A549 (cell line): ENCODE results near the gene BIK.

ENCODE experiments used
- CTCF ChIP-seq: fragments of >200 bp; sonication (Bioruptor Twin); formaldehyde crosslinking; IDR thresholded peaks from 3 replicates; pipeline ENCODE4 v1.5.1; 2016
- E2F6 ChIP-seq: IDR thresholded peaks from 2 replicates; pipeline ENCODE4 v1.6.1; 2012; ENCODE audit warnings: low read depth, borderline replicate concordance
- MAZ ChIP-seq: fragments of 150-350 bp; IDR thresholded peaks from 2 replicates; pipeline ENCODE4 v1.6.1; 2014; ENCODE audit warnings: antibody characterized with exemption, low read depth, low read length, borderline replicate concordance
- POLR2A ChIP-seq: IDR thresholded peaks from 2 replicates; pipeline ENCODE4 v1.6.1; 2012; ENCODE audit warnings: mild to moderate bottlenecking, low read length

- TF ChIP-seq MAZ (no peak), CTCF (peak; percentile 71), POLR2A (no peak), E2F6 (no peak)
Measured at GRCh38 chr22:43090130-43090789, 20.3 kb upstream of the BIK start.
